Activated T-cell treated with anti-CD3 and anti-CD28 coated beads, Interleukin-2, amount 50 U/mL, for 4 hours (primary cell): Measurements from ENCODE around the gene KIAA1191. TPM values are rescaled to one million over a fixed set of nuclear protein-coding genes. Genes with fewer than 3 reads are reported as not detected.
A peak's percentile ranks its signal among the peaks of the same experiment; 100 is the strongest.

ENCODE experiments used
- ATAC-seq, 2 donors: fragments of 200-7000 bp; cut with Tn5 transposase; one replicate each; pipeline ENCODE4 v1.10.0; 2021
- DNase-seq: peaks from one replicate; pipeline ENCODE4 v3.0.0-alpha.2; 2020
- H3K27me3 Mint-ChIP-seq: one replicate; pipeline ENCODE4 v1.8.0; 2021; ENCODE audit warnings: low read depth, mixed read lengths
- H3K36me3 Mint-ChIP-seq: one replicate; pipeline ENCODE4 v1.8.0; 2022; ENCODE audit warnings: mixed read lengths; ENCODE audit not compliant: insufficient read depth
- H3K4me1 Mint-ChIP-seq: one replicate; pipeline ENCODE4 v1.8.0; 2021; ENCODE audit warnings: low read depth, mixed read lengths
- H3K4me3 Mint-ChIP-seq: one replicate; pipeline ENCODE4 v1.8.0; 2021; ENCODE audit warnings: mild to moderate bottlenecking, moderate library complexity, mixed read lengths
- H3K9me3 Mint-ChIP-seq: one replicate; pipeline ENCODE4 v1.8.0; 2021; ENCODE audit warnings: mixed read lengths
- total RNA-seq, 3 donors: library from RNA; stranded (reverse); gene quantifications; one replicate each; pipeline ENCODE4 v1.2.1, GENCODE V29; 2021

Gene KIAA1191
- total RNA-seq, 3 donors from 2014 or later, result 33.0 to 36.2 (median 34.1) TPM

- Mint-ChIP-seq H3K9me3 (no peaks in the 10 kb centered on the region), H3K27me3 (no peaks in the 10 kb centered on the region), H3K4me1 (peaks cover 33% of the 10 kb centered on the region), H3K36me3 (peaks cover 10% of the 10 kb centered on the region), H3K4me3 (peak overlapping the region; percentile 97)
- DNase-seq (no peak), ATAC-seq (no peak)
Observed at GRCh38 chr5:176362233-176362490, 598 bp upstream of the KIAA1191 start.

GRCh38 chr5:176360894-176361436 lies 599 bp downstream of the KIAA1191 start:
- Mint-ChIP-seq H3K27me3 (no peaks in the 10 kb centered on the region), H3K4me1 (peaks cover 29% of the 10 kb centered on the region), H3K9me3 (no peaks in the 10 kb centered on the region), H3K4me3 (peak overlapping the region; percentile 97), H3K36me3 (peaks cover 6% of the 10 kb centered on the region)
- ATAC-seq (peak in 1 of 2 donors; percentile 5), DNase-seq (no peak)

- no peak for DNase-seq
- Mint-ChIP-seq H3K4me1 (peaks cover 33% of the 10 kb centered on the region), H3K27me3 (no peaks in the 10 kb centered on the region)
Observed at GRCh38 chr5:176359658-176360057, 1.9 kb downstream of the KIAA1191 start.

GRCh38 chr5:176356179-176356566 lies 5.4 kb downstream of the KIAA1191 start:
- Mint-ChIP-seq H3K4me3 (no peak overlapping the region), H3K4me1 (peaks cover 25% of the 10 kb centered on the region), H3K27me3 (no peaks in the 10 kb centered on the region), H3K9me3 (no peaks in the 10 kb centered on the region), H3K36me3 (peaks cover 20% of the 10 kb centered on the region)
- no peak for ATAC-seq
- DNase-seq, result no peak

More at GRCh38 chr5:176359658-176360057, 1.9 kb downstream of the KIAA1191 start:
- no peak for ATAC-seq
- H3K4me3 Mint-ChIP-seq, result peak overlapping the region; percentile 75
- no peaks in the 10 kb centered on the region for H3K9me3 Mint-ChIP-seq
- H3K36me3 Mint-ChIP-seq, result peaks cover 11% of the 10 kb centered on the region

GRCh38 chr5:176355400-176356178 lies 6.0 kb downstream of the KIAA1191 start:
- H3K4me1 Mint-ChIP-seq, result peaks cover 25% of the 10 kb centered on the region
- no peak overlapping the region for H3K4me3 Mint-ChIP-seq
- no peaks in the 10 kb centered on the region for H3K27me3 Mint-ChIP-seq

GRCh38 chr5:176353533-176353932 lies 8.0 kb downstream of the KIAA1191 start:
- Mint-ChIP-seq H3K4me3 (no peak overlapping the region), H3K4me1 (peaks cover 18% of the 10 kb centered on the region), H3K27me3 (no peaks in the 10 kb centered on the region), H3K36me3 (peaks cover 37% of the 10 kb centered on the region), H3K9me3 (no peaks in the 10 kb centered on the region)
- no peak for ATAC-seq
- no peak for DNase-seq

More at GRCh38 chr5:176355400-176356178, 6.0 kb downstream of the KIAA1191 start:
- peaks cover 21% of the 10 kb centered on the region for H3K36me3 Mint-ChIP-seq
- DNase-seq (no peak), ATAC-seq (no peak)
- no peaks in the 10 kb centered on the region for H3K9me3 Mint-ChIP-seq

GRCh38 chr5:176352116-176352878 lies 9.3 kb downstream of the KIAA1191 start:
- H3K4me3 Mint-ChIP-seq, result no peak overlapping the region
- DNase-seq (no peak), ATAC-seq (no peak)
- H3K27me3 Mint-ChIP-seq, result no peaks in the 10 kb centered on the region
- H3K36me3 Mint-ChIP-seq, result peaks cover 35% of the 10 kb centered on the region
- H3K4me1 Mint-ChIP-seq, result peaks cover 7% of the 10 kb centered on the region
- no peaks in the 10 kb centered on the region for H3K9me3 Mint-ChIP-seq

- H3K36me3 Mint-ChIP-seq, result peaks cover 44% of the 10 kb centered on the region
- no peak overlapping the region for H3K4me3 Mint-ChIP-seq
- no peak for ATAC-seq
Observed at GRCh38 chr5:176350416-176350815, 11.1 kb downstream of the KIAA1191 start.

GRCh38 chr5:176342766-176343458 lies 18.7 kb downstream of the KIAA1191 start:
- H3K4me3 Mint-ChIP-seq, result no peak overlapping the region
- ATAC-seq (no peak), DNase-seq (no peak)
- H3K36me3 Mint-ChIP-seq, result peaks cover 26% of the 10 kb centered on the region
- H3K27me3 Mint-ChIP-seq, result no peaks in the 10 kb centered on the region
- no peaks in the 10 kb centered on the region for H3K9me3 Mint-ChIP-seq
- H3K4me1 Mint-ChIP-seq, result no peaks in the 10 kb centered on the region

More at GRCh38 chr5:176350416-176350815, 11.1 kb downstream of the KIAA1191 start:
- DNase-seq, result no peak
- Mint-ChIP-seq H3K27me3 (no peaks in the 10 kb centered on the region), H3K4me1 (peaks cover 6% of the 10 kb centered on the region), H3K9me3 (no peaks in the 10 kb centered on the region)

- Mint-ChIP-seq H3K36me3 (peaks cover 33% of the 10 kb centered on the region), H3K27me3 (no peaks in the 10 kb centered on the region), H3K4me1 (no peaks in the 10 kb centered on the region), H3K4me3 (no peak overlapping the region), H3K9me3 (no peaks in the 10 kb centered on the region)
- ATAC-seq, result no peak
- no peak for DNase-seq
Observed at GRCh38 chr5:176342158-176342483, 19.4 kb downstream of the KIAA1191 start.

GRCh38 chr5:176341325-176342157 lies 20.0 kb downstream of the KIAA1191 start:
- ATAC-seq (no peak), DNase-seq (no peak)
- Mint-ChIP-seq H3K4me1 (no peaks in the 10 kb centered on the region), H3K9me3 (no peaks in the 10 kb centered on the region), H3K4me3 (no peak overlapping the region), H3K36me3 (peaks cover 37% of the 10 kb centered on the region), H3K27me3 (no peaks in the 10 kb centered on the region)

- DNase-seq (no peak), ATAC-seq (no peak)
- no peaks in the 10 kb centered on the region for H3K27me3 Mint-ChIP-seq
- H3K9me3 Mint-ChIP-seq, result no peaks in the 10 kb centered on the region
- no peak overlapping the region for H3K4me3 Mint-ChIP-seq
- H3K4me1 Mint-ChIP-seq, result no peaks in the 10 kb centered on the region
- H3K36me3 Mint-ChIP-seq, result peaks cover 32% of the 10 kb centered on the region
Observed at GRCh38 chr5:176339304-176339703, 22.3 kb downstream of the KIAA1191 start.

GRCh38 chr5:176337913-176338312 lies 23.7 kb downstream of the KIAA1191 start:
- H3K4me1 Mint-ChIP-seq, result no peaks in the 10 kb centered on the region
- DNase-seq (no peak), ATAC-seq (no peak)
- H3K9me3 Mint-ChIP-seq, result peaks cover 7% of the 10 kb centered on the region
- peaks cover 36% of the 10 kb centered on the region for H3K36me3 Mint-ChIP-seq
- H3K27me3 Mint-ChIP-seq, result no peaks in the 10 kb centered on the region
- H3K4me3 Mint-ChIP-seq, result no peak overlapping the region
